CD4-positive, alpha-beta T cell treated with Interleukin-2 at 100 ng/mL for 4 hours (primary cell): ENCODE results near the gene KRTAP5-8.
"Not testable (repeated sequence)": the region's sequence is repeated elsewhere in the genome, so short reads cannot be mapped to it uniquely, and the experiment has no call there.

Experiments
- DNase-seq: peaks from one replicate; pipeline ENCODE4 v3.0.0-alpha.2; 2020; ENCODE audit warnings: low spot score

Gene KRTAP5-8

DNA sequence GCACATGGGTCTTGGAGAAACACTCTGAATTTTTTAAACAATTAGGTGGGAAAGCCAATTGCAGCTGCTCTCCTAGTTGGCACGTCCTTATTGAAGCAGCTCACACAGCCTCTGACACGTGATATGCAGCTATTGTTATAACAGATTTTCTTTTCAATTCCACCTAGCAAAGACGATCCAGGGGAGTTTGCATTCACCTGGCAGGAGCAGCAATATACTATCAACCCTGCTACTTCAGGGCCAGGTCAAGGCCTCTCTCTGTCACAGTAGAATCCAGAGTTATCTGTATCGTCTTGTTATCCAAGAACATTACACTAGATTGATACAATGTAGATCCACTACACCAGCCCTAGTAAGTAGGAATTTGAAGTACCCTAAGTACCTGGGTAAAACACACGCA is 36.6 kb downstream of the KRTAP5-8 start:
- no peak for DNase-seq

DNA sequence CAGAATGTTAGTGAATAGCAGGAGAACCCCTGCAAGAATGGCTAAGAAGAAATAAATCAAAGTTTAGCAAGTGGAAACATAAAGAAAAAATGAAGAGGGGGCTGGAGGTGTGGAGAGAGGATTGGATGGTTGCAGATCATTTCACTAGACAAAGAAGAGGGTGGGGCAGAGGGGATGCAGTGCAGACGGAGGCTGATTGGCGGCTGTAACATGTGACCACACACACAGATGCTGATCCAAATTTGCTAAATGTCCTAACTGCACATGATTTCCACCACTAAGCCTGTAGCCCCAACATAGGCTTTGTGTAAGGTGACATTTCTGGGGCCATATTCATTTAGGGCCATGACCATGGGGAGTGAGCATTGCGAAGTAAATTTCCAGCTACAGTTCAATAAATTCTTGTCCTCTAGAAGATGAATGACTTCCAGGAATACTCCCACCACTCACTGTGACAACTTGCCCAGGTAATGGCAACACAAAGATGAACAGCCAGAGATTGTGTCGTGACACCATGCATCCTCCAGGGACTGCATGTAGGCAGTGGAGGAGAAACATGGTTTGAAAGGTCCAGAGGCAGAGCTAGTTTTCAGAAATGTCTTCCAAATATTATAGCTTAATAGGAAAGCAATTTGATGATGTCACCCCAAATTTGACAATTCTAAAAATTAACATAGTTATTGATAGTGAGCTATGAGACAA is 38.0 kb downstream of the KRTAP5-8 start:
- no peak for DNase-seq

DNA sequence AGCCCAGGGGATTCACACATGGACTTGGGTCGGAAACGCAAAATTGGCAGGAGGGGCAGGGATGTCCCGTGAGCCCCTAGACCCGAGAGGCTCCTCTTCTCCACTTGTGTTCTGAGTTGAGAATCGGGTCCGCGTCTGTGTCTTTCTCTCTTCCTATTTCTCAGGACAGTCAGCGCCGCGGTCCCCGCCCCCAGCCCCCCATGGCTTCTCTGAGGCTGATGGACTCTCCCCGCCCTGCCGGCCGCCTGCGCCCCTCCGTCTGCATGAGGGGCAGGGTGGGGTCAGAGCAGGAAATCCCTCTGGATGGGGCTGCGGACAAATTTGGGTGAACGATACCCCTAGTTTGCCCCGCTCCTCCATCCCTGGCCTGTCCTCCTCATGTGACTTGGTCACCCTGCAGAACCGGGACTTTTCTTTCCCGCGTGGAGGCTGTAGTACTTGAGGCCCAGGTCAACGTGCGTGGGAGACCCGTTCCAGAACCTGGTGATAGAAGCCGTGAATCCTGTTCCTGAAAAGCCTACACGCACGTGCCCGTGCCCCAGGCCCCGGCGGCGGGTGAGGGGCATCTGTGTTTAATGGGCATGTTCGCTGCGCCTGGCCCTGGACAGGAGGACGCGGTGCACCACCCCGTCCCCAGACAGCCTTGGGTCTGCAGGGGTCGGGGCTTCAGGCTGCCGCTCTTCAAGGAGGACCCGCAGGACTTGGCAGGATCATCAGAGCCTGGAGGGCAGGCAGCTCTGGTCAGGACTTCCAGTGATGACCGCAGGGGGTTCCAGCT is 39.1 kb downstream of the KRTAP5-8 start:
- not testable (repeated sequence) for DNase-seq

DNA sequence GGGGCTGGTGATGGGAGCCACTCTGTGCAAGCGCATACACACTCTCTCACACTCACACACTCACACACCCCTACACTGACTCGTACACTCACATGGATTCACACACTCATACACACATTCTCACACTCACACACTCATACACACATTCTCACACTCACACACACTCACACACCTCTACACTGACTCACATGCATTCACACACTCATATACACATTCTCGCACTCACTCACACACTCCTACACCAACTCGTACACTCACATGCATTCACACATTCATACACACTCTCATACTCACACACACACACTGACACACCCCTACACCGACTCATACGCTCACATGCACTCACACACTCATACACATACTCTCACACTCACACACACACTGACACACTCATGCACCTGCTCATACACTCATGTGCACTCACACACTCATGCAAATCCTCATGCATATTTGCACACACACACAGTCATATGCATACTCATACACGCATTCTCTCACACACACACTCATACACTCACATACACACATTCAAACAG is 39.7 kb downstream of the KRTAP5-8 start:
- DNase-seq = no peak

DNA sequence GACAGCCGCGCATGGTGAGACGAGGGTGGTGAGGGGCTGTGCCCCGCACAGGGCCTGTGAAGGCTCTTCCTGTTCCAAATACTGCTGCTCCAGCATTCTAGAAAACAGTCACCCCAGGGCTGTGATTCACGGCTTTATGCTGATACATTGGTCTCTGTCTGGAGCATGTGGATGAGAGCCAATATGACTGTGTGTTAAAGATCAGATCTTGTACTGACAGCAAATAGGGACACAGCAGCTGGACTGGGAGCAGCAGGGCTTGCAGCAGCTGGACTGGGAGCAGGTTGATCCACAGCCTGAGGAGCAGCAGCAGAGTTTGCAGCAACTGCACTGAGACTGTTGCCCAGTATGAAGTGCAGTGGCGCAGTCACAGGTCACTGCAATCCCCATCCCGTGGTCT is 41.7 kb downstream of the KRTAP5-8 start:
- DNase-seq = not testable (repeated sequence)

DNA sequence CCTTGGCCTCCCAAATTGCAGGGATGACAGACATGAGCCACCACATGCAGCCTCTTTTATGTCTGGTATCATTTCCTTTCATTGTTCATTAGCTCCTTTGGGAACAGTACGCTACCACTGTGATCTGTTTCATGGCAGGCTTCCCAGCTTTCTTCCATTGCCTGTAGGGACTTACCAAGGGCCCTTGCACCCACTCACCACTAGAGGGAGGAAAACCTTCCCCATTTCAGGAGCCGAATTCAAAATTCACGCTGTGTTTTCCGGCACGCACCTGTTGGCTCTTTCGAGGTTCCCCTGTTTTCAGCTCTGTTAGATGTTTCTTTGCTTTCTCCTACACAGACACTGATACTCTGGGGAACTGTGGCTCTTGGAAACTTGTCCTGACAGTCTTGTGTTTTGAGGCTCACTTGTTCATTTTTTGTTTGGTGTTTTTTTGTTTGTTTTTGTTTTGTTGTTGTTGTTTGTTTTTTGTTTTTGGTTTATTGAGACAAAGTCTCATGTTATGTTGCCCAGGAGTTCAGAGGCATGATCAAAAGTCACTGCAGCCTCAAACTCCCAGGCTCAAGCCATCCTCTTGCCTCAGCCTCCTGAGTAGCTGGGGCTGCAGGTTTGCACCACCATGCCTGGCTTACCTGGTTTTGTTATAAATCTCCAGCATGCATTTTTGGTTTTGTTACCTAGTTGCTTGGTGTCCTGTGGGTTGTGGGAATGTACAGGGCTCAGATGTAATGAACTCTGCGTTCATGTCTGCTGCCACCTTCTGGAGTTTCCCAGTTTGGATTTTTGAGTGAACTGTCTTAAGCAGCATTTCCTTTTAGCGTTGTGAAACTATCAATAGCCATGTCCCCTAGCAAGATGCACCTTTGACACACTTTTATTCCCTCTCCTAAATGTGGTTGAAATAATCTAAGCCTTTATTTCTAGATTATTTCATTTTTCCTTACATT is 42.5 kb downstream of the KRTAP5-8 start:
- peak; percentile 23 for DNase-seq

DNA sequence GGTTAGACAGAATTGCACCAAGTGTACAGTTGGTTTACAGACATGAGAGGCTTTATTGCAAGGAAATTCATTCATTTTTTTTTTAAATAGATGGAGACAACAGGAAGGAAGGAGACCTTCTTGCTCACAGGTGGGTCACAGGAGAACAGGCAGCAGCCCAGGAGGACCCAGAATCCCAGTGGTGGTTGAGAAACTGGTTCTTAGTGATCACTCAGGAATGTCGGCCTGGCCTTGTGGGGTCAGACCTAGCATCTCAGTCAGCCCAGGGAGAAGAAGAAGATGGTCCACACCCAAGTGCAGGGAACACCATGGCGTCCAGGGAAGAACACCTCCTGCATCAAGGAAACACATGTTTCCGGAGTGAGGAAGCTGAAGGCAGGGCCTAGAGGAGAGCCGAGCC is 44.0 kb downstream of the KRTAP5-8 start:
- no peak for DNase-seq

DNA sequence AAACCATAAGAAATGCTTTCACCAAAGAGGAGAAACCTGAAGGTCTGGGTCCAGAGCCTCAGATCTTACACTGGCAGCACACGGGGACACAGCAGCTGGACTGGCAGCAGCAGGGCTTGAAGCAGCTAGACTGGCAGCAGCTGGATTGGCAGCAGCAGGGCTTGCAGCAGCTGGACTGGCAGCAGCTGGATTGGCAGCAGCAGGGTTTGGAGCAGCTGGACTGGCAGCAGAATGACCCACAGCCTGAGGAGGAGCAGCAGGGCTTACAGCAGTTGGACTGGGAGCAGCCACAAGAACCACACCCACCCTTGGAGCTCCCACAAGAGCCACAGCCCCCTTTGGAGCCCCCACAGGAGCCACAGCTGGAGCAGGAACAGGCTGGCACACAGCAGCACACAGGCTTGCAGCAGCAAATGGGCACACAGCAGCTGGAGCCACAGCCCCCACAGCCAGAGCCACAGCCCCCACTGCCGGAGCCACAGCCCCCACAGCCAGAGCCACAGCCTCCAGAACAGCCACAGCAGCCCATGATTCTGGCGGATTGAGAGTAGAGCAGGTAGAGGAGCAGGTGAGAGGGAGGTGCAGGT is 44.6 kb downstream of the KRTAP5-8 start, which contains the start of gene KRTAP5-11:
Gene KRTAP5-11, minus strand, starts transcription at position 567 of the 587 bp plus-strand sequence. Its CDS starts 38 bp downstream, at position 529.
- no peak for DNase-seq

DNA sequence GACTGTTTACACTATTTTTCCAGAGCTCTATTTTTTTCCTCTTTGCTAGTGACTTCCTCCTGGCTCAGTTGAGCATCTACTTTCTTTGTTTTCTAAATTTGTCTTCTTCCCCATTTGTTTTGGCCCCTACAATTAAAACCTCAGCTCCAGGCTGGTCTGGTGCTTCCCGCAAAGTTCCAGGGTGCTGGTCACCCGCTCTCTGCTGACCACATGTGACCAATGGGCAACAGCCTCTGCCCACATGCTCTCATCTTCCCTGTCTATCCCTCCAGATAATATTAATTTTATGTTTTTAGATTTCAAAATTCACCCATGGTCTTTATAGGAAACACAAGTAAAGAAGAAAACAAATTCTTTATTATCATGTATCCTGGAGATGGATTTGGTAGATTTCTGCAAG is 45.1 kb downstream of the KRTAP5-8 start:
- DNase-seq = not testable (repeated sequence)

DNA sequence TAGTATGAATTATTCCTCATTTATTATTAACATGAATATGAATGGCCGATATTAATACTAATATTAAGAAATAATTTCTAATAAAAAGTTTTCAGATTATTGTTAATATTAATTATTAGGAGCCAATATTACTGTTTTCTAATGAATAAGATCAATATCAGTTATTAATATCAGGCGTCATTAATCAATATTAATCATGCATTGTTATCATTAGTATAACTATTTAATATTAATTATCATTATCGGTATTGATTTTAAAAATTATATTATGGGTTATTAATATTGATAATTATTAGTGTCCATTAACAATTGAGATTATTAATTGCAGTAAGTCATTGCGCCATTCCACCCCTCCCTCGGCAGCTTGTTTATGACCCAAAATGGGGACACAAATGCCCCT is 47.8 kb downstream of the KRTAP5-8 start:
- not testable (repeated sequence) for DNase-seq

DNA sequence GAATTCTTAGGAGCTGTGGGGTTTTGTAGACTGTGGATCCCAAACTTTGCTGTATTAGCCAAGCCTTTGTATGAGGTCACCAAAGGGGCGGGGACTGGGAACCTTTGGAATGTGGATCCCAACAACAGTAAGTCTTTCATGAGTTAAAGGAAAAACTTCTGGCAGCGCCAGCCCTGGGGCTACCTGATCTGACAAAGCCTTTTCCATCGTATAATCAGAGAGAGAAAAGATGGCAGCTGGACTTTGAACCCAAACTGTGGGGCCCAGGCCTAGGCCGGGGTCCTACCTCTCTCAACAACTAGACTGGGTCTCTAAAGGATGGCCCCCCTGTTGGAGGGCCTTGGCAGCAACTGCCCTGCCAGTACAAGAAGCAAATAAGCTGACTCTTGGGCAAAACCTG is 50.5 kb downstream of the KRTAP5-8 start:
- DNase-seq = not testable (repeated sequence)
